GM23338 (cell line): Measurements from ENCODE around the gene C19orf25. TPM values are rescaled to one million over a fixed set of nuclear protein-coding genes. Genes with fewer than 3 reads are reported as not detected.

Experiments used
- ATAC-seq: fragments of 200-7000 bp; cut with Tn5 transposase; 3 replicates; pipeline ENCODE4 v1.9.1; 2020
- DNase-seq: peaks from one replicate; pipeline ENCODE4 v3.0.0-alpha.2; 2015; ENCODE audit warnings: low spot score
- H2AFZ ChIP-seq: fragments of 200-600 bp; sonication (generic); 2 replicates; pipeline ENCODE4 v1.8.0; 2016; ENCODE audit warnings: antibody characterized with exemption, mild to moderate bottlenecking, moderate library complexity
- H3F3A ChIP-seq: fragments of 200-600 bp; sonication (generic); replicated peaks from 2 replicates; pipeline ENCODE4 v1.8.0; 2017; ENCODE audit warnings: antibody characterized with exemption, mixed run types, low read depth
- H3K27ac ChIP-seq: fragments of 200-600 bp; sonication (generic); 2 replicates; pipeline ENCODE4 v1.6.1; 2016; ENCODE audit warnings: low read depth
- H3K27me3 ChIP-seq: fragments of 200-600 bp; sonication (generic); 2 replicates; pipeline ENCODE4 v1.8.0; 2016; ENCODE audit warnings: mild to moderate bottlenecking, mixed run types, moderate library complexity; ENCODE audit not compliant: insufficient read depth
- H3K36me3 ChIP-seq: fragments of 200-600 bp; sonication (generic); 2 replicates; pipeline ENCODE4 v1.8.0; 2016; ENCODE audit warnings: mild to moderate bottlenecking; ENCODE audit not compliant: insufficient read depth
- H3K4me1 ChIP-seq: fragments of 200-600 bp; sonication (generic); 2 replicates; pipeline ENCODE4 v1.8.0; 2016; ENCODE audit warnings: mild to moderate bottlenecking, moderate library complexity; ENCODE audit not compliant: insufficient read depth
- H3K4me2 ChIP-seq: fragments of 200-600 bp; sonication (generic); 2 replicates; pipeline ENCODE4 v1.7.1; 2017; ENCODE audit warnings: mixed run types
- H3K4me3 ChIP-seq: fragments of 200-600 bp; sonication (generic); 2 replicates; pipeline ENCODE4 v1.6.1; 2016; ENCODE audit warnings: mixed run types
- H3K79me2 ChIP-seq: fragments of 200-600 bp; sonication (generic); replicated peaks from 2 replicates; pipeline ENCODE4 v1.8.0; 2017; ENCODE audit warnings: mild to moderate bottlenecking; ENCODE audit not compliant: insufficient read depth
- H3K9me2 ChIP-seq: fragments of 200-600 bp; sonication (generic); 2 replicates; pipeline ENCODE4 v1.8.0; 2017; ENCODE audit not compliant: insufficient read depth
- H4K20me1 ChIP-seq: fragments of 200-600 bp; sonication (generic); replicated peaks from 2 replicates; pipeline ENCODE4 v1.8.0; 2017; ENCODE audit warnings: mild to moderate bottlenecking; ENCODE audit not compliant: insufficient read depth
- H3K27ac Mint-ChIP-seq: 2 replicates; pipeline ENCODE4 v1.8.0; 2020; ENCODE audit warnings: inconsistent platforms, mild to moderate bottlenecking, moderate library complexity, mixed read lengths
- H3K27me3 Mint-ChIP-seq: 3 replicates; pipeline ENCODE4 v1.8.0; 2022; ENCODE audit warnings: low read depth, mild to moderate bottlenecking, moderate library complexity, mixed read lengths, inconsistent platforms; ENCODE audit not compliant: insufficient read depth, poor library complexity
- H3K36me3 Mint-ChIP-seq: 3 replicates; pipeline ENCODE4 v1.8.0; 2021; ENCODE audit warnings: low read depth, mild to moderate bottlenecking, inconsistent platforms, moderate library complexity, mixed read lengths
- H3K4me1 Mint-ChIP-seq: 3 replicates; pipeline ENCODE4 v1.8.0; 2020; ENCODE audit warnings: mild to moderate bottlenecking, inconsistent platforms, mixed read lengths
- H3K4me3 Mint-ChIP-seq: 3 replicates; pipeline ENCODE4 v1.8.0; 2021; ENCODE audit warnings: moderate library complexity, mild to moderate bottlenecking, inconsistent platforms, mixed read lengths
- H3K9me3 Mint-ChIP-seq: 3 replicates; pipeline ENCODE4 v1.8.0; 2020; ENCODE audit warnings: moderate library complexity, mild to moderate bottlenecking, inconsistent platforms, mixed read lengths
- CREB1 ChIP-seq: fragments of 250-450 bp; sonication (Bioruptor Pico); IDR thresholded peaks from 2 replicates; pipeline ENCODE4 v1.5.0; 2020; ENCODE audit warnings: low read depth, mild to moderate bottlenecking, moderate library complexity
- CTCF ChIP-seq, 2 experiments: fragments of 200-600 bp in 1 of 2; sonication (generic) in 1 of 2; conservative IDR thresholded peaks; 2 replicates each; pipeline versions ENCODE4 v1.5.1 to v1.6.1; 2016 to 2017; ENCODE audit warnings: antibody characterized with exemption in 2 of 2, low read depth in 2 of 2, mild to moderate bottlenecking in 2 of 2, moderate library complexity in 1 of 2
- ETS1 ChIP-seq: IDR thresholded peaks from 2 replicates; pipeline ENCODE4 v1.6.1; 2016; ENCODE audit warnings: antibody characterized with exemption
- EZH2 ChIP-seq: fragments of 200-600 bp; sonication (generic); IDR thresholded peaks from one replicate; pipeline ENCODE4 v1.8.0; 2017; ENCODE audit warnings: antibody characterized with exemption, mild to moderate bottlenecking, low read depth; ENCODE audit not compliant: unreplicated experiment
- EZH2phosphoT487 ChIP-seq: fragments of 200-600 bp; sonication (generic); IDR thresholded peaks from one replicate; pipeline ENCODE4 v1.8.1; 2018; ENCODE audit warnings: antibody characterized with exemption; ENCODE audit not compliant: unreplicated experiment
- JUNB ChIP-seq: IDR thresholded peaks from one replicate; pipeline ENCODE4 v1.6.1; 2016; ENCODE audit warnings: antibody characterized with exemption; ENCODE audit not compliant: unreplicated experiment
- NANOG ChIP-seq: IDR thresholded peaks from 2 replicates; pipeline ENCODE4 v1.6.1; 2016; ENCODE audit warnings: antibody characterized with exemption, borderline replicate concordance
- POLR2AphosphoS5 ChIP-seq: IDR thresholded peaks from 2 replicates; pipeline ENCODE4 v1.6.1; 2016; ENCODE audit warnings: antibody characterized with exemption, low read depth
- REST ChIP-seq: IDR thresholded peaks from one replicate; pipeline ENCODE4 v1.6.1; 2018; ENCODE audit warnings: antibody characterized with exemption; ENCODE audit not compliant: unreplicated experiment
- STAT1 ChIP-seq: IDR thresholded peaks from one replicate; pipeline ENCODE4 v1.6.1; 2016; ENCODE audit warnings: antibody characterized with exemption; ENCODE audit not compliant: unreplicated experiment
- ZNF114 ChIP-seq: fragments of 250-450 bp; sonication (Bioruptor Pico); IDR thresholded peaks from 2 replicates; pipeline ENCODE4 v1.5.0; 2020; ENCODE audit warnings: mild to moderate bottlenecking, moderate library complexity
- ZNF462 ChIP-seq: fragments of 250-450 bp; sonication (Bioruptor Pico); IDR thresholded peaks from 2 replicates; pipeline ENCODE4 v1.5.0; 2020; ENCODE audit warnings: mild to moderate bottlenecking, moderate library complexity
- polyA plus RNA-seq: library from polyadenylated mRNA; unstranded; fragments of >200 nt; fragmentation: Nextera tagmentation; extraction: Ambion mirVana; gene quantifications from 2 replicates; pipeline ENCODE4 v1.2.1, GENCODE V29; 2016
- total RNA-seq: library from RNA; depleted of rRNA; stranded (reverse); fragments of >200 nt; shearing (Covaris generic); gene quantifications from 2 replicates; pipeline ENCODE4 v1.2.3, GENCODE V29; 2014

The C19orf25 gene
- total and polyA plus RNA-seq, 2 experiments from 2014 or later = 43.5 to 61.1 TPM

- TF ChIP-seq REST (no peak), EZH2 (no peak), POLR2AphosphoS5 (no peak), STAT1 (no peak), JUNB (no peak)
These were observed 9.2 kb upstream of the C19orf25 start (continued) for GRCh38 chr19:1488282-1488601.

GRCh38 chr19:1487576-1488281, 8.7 kb upstream of the C19orf25 start:
- H3K4me1 Mint-ChIP-seq = peaks cover 6% of the 10 kb centered on the region
- Histone ChIP-seq H3K4me2 (no peak overlapping the region), H3K27ac (no peak overlapping the region), H3K4me3 (no peak overlapping the region), H3K79me2 (no peaks in the 10 kb centered on the region), H3K4me1 (0 out of 2 replicates have a peak, but pooled peaks cover 4% of the 10 kb centered on the region), H3F3A (no peaks in the 10 kb centered on the region), H4K20me1 (no peaks in the 10 kb centered on the region), H2AFZ (no peak overlapping the region), H3K36me3 (no peaks in the 10 kb centered on the region), H3K27me3 (peaks cover 14% of the 10 kb centered on the region), H3K9me2 (no peaks in the 10 kb centered on the region)
- peaks cover 16% of the 10 kb centered on the region for H3K27me3 Mint-ChIP-seq
- H3K27ac Mint-ChIP-seq = no peak overlapping the region
- no peak for DNase-seq
- no peaks in the 10 kb centered on the region for H3K9me3 Mint-ChIP-seq
- no peak overlapping the region for H3K4me3 Mint-ChIP-seq
- ATAC-seq = no peak
- no peaks in the 10 kb centered on the region for H3K36me3 Mint-ChIP-seq
- TF ChIP-seq CREB1 (no peak), STAT1 (no peak), CTCF (conservative IDR thresholded peaks at IDR 0.05; ENCODE audit: low read depth in 2 of 2) (no peak), ZNF462 (no peak), NANOG (no peak), POLR2AphosphoS5 (no peak), ETS1 (no peak), ZNF114 (no peak), EZH2phosphoT487 (no peak)
